ENCODE measurements around the gene MBD3L3.
"Not testable (repeated sequence)": the region's sequence is repeated elsewhere in the genome, so short reads cannot be mapped to it uniquely, and the experiment has no call there.

MBD3L3 gene

GRCh38 chr19:7063339-7063738 lies 4.9 kb upstream of the MBD3L3 start:
- no peak for DNase-seq

- not testable (repeated sequence) for DNase-seq
Measured at GRCh38 chr19:7059977-7060376, 1.5 kb upstream of the MBD3L3 start.

- not testable (repeated sequence) for DNase-seq
Measured at GRCh38 chr19:7056371-7056770, 2.1 kb downstream of the MBD3L3 start.

DNA sequence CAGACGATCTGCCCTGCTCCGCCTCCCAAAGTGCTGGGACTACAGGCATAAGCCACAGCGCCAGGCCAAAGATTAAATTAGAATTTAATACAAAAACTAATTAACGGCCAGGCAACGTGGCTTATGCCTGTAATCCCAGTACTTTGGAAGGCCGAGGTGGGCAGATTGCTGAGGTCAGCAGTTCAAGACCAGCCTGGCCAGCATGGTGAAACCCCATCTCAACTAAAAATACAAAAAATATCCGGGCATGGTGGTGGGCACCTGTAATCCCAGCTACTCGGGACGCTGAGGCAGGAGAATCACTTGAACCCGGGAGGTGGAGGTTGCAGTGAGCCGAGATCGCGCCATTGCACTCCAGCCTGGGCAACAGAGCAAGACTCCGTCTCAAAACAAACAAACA lies 2.8 kb downstream of the MBD3L3 start:
- not testable (repeated sequence) for DNase-seq

GRCh38 chr19:7054635-7055368 lies 3.7 kb downstream of the MBD3L3 start:
- not testable (repeated sequence) for DNase-seq

DNA sequence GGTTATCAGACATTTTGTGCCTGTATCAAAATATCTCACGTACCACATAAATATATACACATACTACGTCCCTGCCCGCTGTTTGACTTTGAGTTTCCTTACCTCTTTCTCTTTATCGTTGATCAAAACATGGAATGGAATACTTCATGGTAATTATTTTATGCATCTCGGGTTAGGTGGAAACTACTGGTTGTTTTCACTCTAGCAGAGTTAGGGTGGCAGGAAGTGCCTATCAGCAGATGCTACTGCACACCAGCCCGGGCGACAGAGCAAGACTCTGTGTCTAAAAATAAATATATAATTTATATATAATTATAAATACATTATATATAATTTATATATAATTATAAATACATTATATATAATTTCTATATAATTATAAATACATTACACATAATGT lies 5.6 kb downstream of the MBD3L3 start:
- DNase-seq = not testable (repeated sequence)

GRCh38 chr19:7051421-7051820 lies 7.1 kb downstream of the MBD3L3 start:
- not testable (repeated sequence) for DNase-seq

DNA sequence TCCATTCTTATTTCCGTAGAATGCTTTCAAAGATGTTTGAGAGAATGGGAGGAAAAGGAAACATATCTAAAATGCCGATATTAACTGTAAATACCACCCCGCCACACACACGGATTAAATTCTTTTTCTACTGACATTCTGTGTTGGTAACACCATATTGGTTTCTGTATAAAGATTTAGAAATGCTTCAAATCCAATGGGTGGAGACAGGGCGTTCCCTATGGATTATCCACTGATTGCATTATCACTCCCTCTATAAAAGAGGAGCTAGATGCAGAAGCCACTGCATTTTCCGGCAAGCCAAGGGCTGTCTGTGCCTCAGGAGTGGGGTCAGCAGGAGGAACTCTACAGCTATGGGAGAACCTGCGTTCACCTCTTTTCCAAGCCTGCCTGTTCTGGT lies 9.5 kb downstream of the MBD3L3 start, which contains the start of gene MBD3L2:
MBD3L2 (plus strand) TSS at position 301 of the 400 bp plus-strand sequence; CDS start at position 354, 53 bp downstream.
- DNase-seq = not testable (repeated sequence)

DNA sequence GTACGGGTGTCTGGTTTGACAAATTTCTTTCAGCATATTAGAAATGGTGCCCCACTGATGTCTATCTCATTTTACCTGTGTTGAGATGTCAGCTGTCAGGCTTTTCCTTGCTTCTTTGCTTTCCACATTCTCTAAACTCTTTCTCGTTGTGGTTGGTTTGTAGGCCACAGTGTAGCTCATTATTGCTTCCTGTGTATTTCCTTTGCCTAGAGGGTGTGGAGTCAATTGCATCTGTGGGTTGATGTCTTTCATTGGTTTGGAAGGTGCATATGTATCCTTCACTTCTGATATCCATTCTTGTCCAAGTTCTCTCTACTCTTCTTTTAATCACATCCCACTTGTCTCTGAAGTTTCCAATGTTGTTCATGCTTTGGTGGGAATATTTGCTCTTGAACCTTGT lies 16.9 kb downstream of the MBD3L3 start:
- not testable (repeated sequence) for DNase-seq

- not testable (repeated sequence) for DNase-seq
Measured at GRCh38 chr19:7040079-7040478, 18.4 kb downstream of the MBD3L3 start, which contains the start of gene MBD3L4. TSS of gene MBD3L4 (minus strand) at chr19:7040179. CDS start at chr19:7040144, 35 bp downstream.

GRCh38 chr19:7030278-7030677 lies 28.2 kb downstream of the MBD3L3 start, which contains the start of gene MBD3L5:
TSS of gene MBD3L5 (plus strand) at chr19:7030578. CDS start at chr19:7030612, 34 bp downstream.
- not testable (repeated sequence) for DNase-seq

DNA sequence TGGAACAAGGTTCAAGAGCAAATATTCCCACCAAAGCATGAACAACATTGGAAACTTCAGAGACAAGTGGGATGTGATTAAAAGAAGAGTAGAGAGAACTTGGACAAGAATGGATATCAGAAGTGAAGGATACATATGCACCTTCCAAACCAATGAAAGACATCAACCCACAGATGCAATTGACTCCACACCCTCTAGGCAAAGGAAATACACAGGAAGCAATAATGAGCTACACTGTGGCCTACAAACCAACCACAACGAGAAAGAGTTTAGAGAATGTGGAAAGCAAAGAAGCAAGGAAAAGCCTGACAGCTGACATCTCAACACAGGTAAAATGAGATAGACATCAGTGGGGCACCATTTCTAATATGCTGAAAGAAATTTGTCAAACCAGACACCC lies 29.7 kb downstream of the MBD3L3 start:
- not testable (repeated sequence) for DNase-seq

- not testable (repeated sequence) for DNase-seq
Measured at GRCh38 chr19:7021331-7021730, 37.1 kb downstream of the MBD3L3 start, which contains the start of gene MBD3L2B. TSS of gene MBD3L2B (minus strand) at chr19:7021431. CDS start at chr19:7021397, 34 bp downstream.

DNA sequence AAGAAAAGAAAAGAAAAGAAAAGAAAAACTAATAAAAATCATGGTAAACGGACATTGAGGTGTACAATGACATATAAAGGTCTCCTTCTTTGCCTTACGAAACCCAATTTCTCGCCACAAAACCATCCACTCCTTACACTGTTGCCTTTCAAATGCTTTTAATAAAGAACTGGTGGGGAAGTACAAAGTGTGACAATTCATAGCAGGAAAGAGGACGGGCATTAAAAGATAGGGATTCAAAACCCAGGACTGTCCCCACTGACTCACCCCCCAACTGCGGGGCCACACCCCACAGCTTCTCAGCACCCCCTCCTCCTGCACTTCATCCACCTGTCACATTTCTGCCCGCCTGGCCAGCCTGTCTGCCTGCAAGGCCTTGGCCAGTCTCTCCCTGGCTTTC lies 39.6 kb downstream of the MBD3L3 start:
- DNase-seq = no peak

DNA sequence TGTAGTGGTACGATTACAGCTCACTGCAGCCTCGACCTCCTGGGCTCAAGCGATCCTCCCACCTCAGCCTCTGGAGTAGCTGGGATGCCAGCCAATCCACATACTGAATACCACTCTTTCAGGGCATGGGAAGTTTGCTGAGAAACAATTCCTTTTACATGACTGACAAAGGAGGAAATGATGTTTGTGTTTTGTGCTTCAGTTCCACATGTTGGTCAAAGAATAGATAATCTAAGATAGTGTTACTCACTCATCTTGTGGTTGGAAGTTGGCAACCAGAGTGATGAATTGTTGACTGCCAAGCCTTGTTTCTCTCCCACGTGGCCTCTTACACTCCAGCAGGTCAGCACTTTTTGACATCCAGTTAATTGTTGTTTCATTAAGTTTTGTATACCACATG lies 44.8 kb downstream of the MBD3L3 start:
- DNase-seq = no peak

DNA sequence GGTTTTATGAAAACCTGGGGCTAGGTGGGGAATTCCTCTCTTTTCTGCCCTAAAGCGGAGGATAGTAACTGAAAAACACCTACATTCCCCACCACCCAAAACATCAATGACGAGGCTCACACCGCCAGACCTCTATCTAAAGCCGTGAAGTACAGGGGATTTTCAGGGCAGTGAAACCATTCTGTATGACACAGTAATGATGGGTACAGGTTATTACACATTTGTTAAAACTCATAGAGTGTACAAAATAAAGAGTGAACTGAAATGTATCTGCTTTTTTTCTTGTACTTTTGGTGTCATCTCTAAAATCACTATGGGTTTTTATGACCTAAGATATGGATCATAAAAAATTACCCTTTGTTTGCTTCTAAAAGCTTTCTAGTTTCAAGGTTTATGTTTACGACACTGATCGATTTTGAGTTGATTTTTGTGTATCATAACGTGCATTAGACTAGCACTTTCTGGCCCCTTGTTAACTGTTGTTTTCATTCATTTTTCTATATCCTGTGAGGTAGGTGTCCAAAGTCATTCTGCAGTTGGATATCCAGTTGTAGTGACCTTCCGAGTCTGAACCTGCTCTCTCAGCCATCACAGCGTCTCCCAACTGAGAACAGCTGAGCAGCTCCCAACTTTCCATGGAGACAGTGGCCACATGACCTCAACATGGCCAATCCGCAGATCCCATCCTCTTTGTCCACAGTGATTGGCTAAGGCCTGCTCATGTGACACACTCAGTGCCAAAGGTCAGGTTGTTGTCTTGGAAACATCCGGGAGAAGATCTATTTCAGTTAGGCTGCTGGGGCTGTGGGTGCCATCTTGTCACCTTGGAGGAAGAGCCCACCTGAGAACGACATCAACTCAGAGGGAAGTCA lies 47.5 kb downstream of the MBD3L3 start:
- DNase-seq = no peak

- DNase-seq = no peak
Measured at GRCh38 chr19:7007859-7008258, 50.6 kb downstream of the MBD3L3 start.
